Measurements from ENCODE around the gene TSHR.

DNA sequence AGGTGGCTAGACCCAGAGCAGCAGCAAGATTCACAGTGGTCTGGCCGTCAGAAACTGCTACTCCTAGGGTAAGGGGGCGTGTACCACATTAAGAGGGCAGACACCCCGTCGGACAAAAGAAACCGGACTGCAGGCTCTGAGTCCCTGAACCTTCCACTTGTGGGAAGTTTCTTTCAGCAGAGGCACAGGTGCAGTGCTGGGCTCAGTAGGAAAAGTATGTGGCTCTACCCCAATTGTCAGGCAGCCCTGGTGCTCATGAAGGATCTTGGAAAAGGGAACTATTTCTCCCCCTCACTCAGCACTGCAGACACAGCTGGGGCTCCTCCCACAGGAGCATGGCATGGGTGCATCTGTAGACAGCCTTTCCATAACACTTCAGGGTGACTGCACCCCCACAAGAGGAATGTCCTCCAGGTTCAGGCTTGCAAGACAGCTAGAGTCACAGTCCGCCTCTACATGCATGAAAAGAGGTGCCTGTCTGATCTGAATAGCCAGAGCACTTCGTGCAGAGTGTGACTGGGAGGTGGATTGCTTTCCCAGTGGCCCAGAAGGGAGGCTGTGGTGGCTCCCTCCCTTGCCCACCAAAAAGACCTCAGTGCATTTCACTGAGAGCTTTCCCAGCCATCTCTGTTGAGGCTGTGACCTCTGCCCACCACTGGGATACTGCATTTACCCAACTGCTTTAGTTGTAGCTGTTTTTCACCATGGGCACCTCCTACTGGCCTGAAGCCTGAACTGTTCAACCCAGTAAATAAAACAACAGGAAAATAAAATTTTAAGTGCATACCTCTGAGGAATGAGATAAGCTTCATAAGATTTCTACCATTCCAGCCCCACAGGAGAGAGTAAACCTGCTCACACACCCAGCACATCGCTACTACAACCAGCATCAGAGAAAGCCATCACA lies 28.1 kb upstream of the TSHR start:
- no peak for TF ChIP-seq SIN3A (IDR thresholded peaks at IDR 0.05; ENCODE audit: borderline replicate concordance, insufficient read depth, low read length)
- TF ChIP-seq, protein P1, sequence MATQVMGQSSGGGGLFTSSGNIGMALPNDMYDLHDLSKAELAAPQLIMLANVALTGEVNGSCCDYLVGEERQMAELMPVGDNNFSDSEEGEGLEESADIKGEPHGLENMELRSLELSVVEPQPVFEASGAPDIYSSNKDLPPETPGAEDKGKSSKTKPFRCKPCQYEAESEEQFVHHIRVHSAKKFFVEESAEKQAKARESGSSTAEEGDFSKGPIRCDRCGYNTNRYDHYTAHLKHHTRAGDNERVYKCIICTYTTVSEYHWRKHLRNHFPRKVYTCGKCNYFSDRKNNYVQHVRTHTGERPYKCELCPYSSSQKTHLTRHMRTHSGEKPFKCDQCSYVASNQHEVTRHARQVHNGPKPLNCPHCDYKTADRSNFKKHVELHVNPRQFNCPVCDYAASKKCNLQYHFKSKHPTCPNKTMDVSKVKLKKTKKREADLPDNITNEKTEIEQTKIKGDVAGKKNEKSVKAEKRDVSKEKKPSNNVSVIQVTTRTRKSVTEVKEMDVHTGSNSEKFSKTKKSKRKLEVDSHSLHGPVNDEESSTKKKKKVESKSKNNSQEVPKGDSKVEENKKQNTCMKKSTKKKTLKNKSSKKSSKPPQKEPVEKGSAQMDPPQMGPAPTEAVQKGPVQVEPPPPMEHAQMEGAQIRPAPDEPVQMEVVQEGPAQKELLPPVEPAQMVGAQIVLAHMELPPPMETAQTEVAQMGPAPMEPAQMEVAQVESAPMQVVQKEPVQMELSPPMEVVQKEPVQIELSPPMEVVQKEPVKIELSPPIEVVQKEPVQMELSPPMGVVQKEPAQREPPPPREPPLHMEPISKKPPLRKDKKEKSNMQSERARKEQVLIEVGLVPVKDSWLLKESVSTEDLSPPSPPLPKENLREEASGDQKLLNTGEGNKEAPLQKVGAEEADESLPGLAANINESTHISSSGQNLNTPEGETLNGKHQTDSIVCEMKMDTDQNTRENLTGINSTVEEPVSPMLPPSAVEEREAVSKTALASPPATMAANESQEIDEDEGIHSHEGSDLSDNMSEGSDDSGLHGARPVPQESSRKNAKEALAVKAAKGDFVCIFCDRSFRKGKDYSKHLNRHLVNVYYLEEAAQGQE (IDR thresholded peaks at IDR 0.05; ENCODE audit: insufficient read depth in 1 of 2, low read depth in 2 of 2, low read length in 2 of 2), result no peak
